ENCODE results near the gene ACP2.
"Not testable (repeated sequence)": the region's sequence is repeated elsewhere in the genome, so short reads cannot be mapped to it uniquely, and the experiment has no call there.

The ACP2 gene

DNA sequence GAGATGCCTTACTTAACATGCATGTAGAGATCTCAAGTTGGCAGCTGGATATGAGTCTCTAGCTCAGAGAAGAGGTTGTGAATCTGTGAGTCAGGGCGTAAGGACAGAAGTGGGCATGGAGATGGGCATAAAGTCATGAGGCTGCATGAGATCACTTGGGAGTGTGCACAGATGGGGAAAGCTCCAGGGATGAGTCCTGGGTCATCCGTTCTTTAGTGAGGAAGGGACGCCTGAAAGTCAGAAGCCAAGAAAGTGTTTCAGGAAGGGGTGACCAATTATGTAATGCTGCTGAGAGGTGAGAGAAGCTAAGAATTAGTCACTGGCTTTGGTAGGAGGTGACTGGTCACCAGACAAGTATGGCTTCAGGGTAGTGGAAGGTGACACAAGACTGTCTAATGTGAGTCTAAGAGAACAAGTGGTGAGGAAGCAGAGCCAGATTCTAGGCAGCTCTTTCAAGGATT, 6.7 kb downstream of the ACP2 start:
- no peak for DNase-seq

DNA sequence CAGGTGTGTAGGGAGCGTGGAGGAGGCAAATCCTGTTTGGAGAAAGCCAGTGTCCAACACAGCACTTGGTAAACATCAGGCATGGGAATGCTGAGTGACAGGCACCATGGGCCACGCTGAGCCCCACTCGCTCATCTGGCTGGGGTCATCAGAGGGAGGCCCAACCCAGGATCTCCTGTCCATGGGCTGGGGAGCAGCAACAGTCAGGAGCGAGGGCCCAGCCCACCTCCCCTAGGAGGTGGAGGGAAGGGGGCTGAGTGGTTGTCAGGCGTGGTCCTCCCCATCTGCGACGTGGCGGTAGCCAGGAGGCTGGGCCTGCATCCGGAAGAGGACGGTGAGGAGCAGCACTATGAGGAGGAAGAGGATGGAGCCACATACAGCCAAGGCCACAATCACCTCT, 8.8 kb downstream of the ACP2 start:
- no peak for DNase-seq

DNA sequence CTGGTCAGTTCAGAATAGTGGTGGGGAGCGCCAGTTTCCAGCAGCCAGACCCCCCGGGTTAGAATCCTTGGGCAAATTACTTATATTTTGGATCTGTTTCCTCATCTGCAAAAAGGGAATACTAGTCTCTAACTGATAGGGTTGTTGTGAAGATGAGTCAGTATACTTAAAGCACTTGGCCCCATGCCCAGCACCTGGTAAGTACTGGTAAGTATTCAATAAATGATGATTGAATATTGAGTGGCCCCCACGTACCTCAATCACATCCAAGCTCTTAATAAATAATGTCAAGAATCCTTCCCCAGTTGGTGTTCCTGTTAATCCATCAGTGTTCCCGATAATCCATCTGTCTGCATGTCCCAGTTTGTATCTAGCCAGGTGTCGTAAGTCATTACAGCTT, 12.1 kb downstream of the ACP2 start:
- no peak for DNase-seq

DNA sequence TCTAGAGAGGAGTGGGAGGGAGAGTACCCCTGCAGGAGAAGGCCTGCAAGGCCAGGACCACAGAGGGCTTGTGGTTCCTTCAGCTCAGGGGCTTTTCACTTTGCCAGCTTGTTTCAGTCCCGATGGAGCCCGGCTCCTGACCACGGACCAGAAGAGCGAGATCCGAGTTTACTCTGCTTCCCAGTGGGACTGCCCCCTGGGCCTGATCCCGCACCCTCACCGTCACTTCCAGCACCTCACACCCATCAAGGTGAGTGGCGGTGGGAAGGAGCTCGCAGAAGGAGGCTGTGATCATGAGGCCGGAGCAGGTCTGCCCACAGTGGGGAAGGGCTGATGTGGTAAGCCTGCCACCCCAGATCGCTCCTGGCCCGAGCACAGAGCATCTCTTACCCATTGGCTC, 13.5 kb downstream of the ACP2 start:
- no peak for DNase-seq

DNA sequence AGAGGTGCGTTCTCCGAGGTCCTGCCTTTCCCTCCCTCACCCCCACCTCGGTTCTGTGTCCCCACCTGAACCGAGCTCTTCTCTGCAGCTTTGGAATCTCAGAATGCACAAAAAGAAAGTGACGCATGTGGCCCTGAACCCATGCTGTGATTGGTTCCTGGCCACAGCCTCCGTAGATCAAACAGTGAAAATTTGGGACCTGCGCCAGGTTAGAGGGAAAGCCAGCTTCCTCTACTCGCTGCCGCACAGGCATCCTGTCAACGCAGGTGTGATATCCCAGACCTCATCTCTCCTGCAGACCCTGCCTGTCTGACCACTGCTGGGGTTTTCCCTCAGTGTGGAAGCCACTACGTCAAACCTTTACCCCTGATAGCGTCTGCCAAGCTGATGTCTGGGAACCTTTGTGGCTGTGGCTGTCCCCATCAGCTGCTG, 13.9 kb downstream of the ACP2 start:
- DNase-seq, result no peak

DNA sequence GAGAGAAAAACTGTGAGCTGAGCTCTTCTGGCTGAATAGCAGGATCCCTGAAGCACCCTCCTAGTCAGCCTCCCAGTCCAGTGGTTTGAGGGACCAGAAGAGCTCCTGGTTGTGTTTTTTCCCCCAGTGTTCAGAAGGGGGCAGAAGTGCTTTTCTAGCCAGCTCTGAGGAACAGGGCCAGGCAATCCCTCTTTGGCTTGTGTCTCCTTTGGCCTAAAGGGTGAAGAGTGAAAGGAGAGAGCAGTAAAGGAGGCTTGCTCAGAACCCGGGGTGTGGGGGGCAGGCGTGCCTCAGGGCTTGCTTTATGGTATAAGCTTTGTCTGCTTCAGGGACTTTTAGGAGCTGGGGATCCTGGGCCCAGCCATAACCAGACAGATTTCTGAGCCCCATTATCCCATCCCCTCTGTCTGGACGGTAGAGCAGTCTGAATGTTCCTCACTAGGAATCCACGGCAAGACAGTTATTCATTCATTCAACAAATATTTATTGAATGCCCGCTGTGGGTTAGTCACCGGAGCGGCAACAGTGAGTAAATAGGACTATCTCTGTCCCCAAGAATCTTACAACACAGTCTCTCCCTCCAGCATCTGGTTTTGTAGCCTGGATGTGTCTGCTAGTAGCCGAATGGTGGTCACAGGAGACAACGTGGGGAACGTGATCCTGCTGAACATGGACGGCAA, 14.5 kb downstream of the ACP2 start:
- no peak for DNase-seq

DNA sequence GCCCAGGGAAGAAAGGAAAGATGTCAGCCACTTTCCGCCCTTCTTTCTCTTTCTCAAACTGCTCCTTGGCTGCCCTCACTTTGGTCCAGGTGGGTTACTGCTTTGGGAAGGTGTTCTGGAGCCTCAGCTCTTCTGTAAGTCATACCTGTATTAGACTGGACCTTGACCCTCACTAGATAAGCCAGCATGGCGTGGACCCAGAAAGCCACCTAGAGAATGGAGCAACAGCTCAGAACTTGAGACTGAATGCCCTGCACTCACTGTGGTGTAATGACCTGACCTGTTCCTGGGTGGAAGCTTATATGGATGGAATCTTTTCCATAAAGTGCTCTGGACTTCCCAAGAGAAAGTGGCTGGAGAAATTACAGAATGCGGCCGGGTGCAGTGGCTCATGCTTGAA, 15.6 kb downstream of the ACP2 start:
- DNase-seq, result no peak

DNA sequence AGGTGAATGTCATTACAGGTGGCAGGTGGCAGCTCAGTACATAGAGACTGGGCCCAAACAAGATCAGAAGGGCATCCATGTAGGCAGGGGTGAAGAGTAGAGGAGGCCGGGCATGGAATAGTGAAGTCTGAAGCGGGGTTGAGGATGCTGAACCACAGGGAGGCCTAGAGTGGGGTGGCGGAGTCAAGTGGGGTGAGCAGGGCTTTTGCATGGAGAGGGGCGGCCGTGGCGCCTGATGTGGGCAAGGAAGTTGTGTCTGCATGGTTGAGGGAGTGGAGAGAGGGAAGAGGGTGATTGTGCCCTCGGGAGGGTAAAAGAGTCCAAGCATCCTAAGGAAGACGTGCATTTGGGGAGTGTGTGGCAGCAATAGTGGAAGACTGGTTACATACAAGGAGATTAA, 19.5 kb downstream of the ACP2 start:
- no peak for DNase-seq

DNA sequence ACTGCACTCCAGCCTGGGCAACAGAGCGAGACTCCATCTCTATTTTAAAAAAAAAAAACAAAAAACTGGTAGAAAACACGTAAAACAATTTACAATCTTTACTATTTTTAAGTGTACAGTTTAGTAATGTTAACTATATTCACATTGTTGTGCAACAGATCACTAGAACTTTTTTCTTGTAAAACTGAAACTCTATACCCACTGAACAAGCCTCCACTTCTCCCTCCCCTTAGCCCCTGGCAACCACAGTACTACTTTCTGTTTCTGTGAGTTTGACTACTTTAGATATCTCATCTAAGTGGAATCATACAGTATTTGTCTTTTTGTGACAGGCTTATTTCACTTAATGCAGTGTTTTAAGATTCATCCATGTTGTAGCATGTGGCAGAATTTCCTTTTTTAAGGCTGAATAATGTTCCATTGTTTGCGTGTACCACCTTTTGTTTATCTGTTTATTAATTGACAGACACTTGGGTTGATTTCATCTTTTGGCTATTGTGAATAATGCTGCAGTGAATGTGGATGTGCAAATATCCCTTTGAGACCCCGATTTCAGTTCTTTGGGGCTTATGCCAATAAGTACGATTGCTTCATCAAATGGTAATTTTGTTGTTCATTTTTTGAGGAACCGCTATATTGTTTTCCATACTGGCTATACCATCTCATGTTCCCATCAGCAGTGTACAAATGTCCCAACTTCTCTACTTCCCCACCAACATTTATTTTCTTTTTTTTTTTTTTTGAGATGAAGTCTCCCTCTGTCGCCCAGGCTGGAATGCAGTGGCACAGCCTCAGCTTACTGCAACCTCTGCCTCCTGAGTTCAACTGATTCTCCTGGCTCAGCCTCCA, 22.8 kb downstream of the ACP2 start:
- DNase-seq, result no peak

DNA sequence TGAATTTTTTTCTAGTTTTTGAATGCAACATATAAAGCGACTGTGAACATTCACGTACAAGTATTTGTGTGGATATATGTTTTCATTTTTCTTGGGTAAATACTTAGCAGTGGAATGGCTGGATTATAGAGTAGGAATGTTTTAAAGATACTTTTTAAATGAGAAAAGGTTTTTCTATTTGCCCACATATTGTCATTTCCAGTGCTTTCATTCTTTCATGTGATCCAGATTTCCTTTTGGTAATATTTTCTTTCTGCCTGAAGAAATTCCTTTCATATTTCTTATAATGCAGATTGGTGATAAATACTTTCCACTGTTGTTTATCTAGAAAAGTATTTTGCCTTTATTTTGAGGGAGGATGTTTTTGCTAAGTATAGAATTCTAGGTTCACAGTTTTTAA, 25.9 kb downstream of the ACP2 start:
- DNase-seq, result no peak

DNA sequence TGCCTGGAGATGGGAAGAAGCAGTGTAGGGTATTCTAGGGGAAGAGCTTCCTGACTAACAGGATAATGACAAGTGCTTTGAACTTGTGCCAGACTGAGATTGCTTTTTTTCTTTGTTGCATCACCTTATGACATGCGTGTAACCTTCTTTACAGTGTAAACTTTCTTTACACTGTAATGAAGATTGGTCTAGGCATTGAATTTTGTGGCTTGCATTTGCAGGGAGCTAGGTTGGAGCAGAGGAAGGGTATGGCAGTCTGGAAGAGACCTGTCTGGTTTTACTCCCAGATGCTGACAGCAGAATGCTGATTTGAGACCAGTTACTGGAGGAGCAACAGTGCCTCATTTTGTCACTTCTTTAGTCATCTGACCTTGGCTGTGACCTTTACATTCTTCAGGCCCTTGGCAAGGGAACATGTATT, 28.2 kb downstream of the ACP2 start:
- DNase-seq, result no peak

DNA sequence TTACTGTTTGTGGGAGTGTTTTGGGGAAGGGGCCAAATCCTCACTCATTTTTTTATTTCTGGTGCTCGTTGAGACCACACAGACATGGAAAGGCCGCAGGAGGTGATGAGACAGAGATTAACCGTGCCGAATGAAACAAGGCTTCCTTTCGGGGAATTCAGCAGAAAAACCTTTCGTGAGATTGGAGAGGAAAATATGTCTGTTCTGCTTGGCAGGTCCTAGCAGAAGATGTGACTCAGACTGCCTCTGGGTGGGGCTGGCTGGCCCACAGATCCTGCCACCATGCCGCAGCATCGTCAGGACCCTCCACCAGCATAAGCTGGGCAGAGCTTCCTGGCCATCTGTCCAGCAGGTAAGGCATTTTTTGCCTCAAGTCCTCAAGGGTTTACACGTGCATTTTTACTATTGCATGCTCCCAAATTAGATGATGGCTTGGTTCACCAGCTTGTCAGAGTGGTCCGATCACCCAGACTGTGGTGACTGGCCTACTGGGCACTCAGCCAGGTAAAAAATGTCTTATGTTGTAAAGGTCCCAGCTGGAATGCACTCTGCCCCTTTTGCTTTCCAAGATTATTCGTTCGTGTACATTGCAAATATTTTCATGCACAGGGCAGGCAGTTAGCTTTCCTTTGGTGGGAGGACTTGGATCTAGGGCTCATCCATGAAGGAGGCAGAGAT, 32.4 kb downstream of the ACP2 start:
- DNase-seq, result no peak

DNA sequence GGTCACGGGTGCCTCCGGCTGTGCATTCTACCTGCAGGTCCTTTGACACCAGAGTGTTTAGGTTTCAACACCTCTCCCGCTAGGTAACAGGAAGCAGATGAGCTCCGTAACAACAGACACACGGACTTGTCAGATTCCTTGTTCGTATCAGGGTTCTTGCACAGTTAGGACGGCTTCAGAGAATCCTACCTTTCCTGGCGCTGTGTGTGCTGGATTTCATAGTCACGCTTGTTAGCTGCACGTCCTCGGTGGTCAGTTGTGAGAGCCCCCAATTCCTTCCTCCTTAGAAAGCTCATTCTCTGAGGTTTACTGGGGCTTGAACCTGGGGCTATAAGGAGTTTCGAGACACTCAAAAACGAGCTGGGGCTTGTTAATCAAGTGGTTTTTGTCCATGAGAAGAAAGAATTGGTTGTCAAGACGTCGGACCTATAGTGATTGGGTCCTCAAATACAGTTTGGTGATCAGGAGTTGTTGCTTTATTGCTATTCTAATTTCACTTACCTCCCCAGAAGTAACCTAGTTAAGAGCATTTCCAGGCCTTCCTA, 33.2 kb downstream of the ACP2 start:
- no peak for DNase-seq

DNA sequence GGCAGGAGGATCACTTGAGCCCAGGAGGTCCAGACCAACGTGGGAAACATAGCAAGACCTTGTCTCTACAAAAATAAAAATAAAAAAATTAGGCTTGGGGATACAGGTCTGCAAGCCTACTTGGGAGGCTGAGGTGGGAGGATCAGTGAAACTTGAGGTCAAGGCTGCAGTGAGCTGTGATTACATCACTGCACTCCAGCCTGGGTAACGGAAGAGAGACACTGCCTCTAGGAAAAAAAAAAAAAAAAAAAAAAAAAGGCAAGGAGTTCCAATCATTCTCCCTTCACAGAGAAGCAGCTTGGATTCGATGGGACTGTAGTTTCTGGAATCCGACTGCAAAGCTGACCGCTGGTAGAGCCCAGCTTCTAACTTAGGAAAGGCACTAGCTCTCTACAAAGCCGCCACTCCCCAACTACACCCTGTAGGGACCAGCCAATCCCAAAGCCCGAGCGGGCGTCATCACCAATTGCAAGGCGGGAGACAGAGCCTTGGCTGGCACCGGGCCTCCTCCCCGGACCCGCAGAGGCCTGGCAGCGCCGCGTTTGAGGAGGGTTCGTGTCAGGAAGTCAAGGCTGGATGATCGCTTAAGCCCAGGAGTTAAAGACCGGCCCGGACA, 34.6 kb downstream of the ACP2 start:
- peak; percentile 60 for DNase-seq

DNA sequence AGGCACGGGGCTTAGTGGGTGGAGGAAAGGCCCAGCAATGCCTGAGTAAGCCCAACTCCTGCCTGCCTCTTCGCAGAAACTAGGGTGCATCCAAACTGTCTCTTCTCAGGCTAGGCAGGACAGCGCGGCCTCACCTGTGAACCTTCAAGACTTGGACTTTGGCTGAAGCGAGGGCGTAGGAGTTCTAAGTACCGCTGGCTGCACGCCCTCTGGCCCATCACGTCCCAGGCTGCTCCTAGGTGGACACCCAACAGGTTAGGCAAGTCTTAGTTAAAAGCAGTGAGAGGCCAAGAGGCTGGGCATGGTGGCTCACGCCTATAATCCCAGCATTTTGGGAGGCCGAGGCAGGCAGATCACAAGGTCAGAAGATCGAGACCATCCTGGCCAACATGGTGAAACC, 35.7 kb downstream of the ACP2 start:
- no peak for DNase-seq

DNA sequence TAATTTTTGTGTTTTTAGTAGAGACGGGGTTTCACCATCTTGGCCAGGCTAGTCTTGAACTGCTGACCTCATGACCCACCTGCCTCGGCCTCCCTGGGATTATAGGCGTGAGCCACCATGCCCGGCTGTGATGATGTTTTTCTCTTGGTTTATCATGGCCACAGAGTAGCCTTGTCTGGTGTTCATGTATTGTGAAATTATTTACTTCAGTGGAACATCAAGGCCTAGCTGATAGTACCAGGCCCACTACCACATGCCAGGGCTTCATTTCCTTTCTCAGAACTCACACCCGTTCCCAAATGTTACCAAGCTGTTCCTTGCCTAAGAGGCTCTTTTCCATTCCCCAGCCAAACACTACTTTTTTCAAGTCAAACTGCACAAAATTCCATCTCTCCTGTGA, 40.0 kb downstream of the ACP2 start:
- no peak for DNase-seq

DNA sequence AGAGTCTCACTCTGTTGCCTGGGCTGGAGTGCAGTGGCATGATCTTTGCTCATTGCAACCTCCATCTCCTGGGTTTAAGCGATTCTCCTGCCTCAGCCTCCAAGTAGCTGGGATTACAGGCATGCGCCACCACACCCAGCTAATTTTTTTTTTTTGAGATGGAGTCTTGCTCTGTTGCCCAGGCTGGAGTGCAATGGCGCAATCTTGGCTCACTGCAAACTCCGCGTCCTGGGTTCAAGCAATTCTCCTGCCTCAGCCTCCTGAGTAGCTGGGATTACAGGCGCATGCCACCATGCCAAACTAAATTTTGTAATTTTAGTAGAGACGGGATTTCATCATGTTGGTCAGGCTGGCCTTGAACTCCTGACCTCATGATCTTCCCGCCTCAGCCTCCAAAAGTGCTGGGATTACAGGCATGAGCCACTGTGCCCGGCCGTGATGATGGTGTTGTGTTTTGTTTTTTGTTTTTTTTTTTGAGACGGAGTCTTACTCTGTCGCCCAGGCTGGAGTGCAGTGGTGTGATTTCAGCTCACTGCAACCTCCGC, 40.5 kb downstream of the ACP2 start:
- not testable (repeated sequence) for DNase-seq

DNA sequence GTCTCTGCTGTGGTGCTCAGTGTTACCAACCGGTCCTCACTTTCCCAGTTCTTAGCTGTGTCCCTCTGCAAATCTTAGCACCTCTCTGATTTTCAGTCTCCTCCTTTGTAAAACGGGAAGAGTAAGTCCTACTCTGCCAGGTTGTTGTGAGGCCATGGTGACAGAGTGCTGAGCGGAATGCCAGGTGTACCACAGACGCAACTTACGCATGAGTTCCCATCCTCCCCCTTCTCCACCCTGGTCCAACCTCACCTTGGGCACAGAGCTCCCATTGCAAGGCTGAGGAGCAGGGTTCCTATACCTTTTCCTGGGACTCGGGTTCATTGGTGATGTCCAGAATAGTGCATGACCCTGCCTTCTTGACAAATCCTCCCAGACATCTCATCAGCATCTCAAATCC, 41.2 kb downstream of the ACP2 start:
- no peak for DNase-seq

DNA sequence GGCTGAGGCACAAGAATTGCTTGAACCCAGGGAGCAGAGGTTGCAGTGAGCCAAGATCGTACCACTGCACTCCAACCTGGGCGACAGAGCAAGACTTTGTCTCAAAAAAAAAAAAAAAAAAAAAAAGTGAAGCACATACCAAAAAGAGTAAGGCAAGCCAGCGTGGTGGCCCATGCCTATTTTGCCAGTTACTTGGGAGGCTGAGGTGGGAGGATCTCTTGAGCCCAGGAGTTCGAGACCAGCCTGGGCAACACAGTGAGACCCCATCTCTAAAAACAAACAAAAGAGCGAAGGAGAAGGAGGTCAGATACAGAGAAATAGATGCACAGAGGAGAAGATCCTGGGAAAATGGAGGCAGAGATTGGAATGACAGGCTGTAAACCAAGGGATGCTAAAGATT, 42.0 kb downstream of the ACP2 start:
- DNase-seq, result not testable (repeated sequence)

DNA sequence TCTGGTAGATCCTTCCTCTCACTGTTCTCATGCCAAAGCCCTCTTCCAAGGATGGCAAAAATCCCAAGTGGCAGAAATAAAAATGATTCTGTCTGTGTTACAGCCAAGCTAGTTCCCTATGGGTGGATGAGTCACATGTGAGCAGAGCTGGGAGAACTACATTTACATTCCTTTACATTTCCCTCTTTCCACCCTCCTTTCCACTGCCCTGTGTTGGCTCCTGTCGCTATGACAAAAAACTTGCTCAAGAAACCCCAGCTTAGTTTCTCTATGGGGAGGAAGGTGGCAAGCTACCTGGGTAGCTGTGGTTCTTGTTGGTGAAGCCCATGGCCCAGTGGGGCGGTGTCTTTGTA, 44.0 kb downstream of the ACP2 start:
- no peak for DNase-seq

DNA sequence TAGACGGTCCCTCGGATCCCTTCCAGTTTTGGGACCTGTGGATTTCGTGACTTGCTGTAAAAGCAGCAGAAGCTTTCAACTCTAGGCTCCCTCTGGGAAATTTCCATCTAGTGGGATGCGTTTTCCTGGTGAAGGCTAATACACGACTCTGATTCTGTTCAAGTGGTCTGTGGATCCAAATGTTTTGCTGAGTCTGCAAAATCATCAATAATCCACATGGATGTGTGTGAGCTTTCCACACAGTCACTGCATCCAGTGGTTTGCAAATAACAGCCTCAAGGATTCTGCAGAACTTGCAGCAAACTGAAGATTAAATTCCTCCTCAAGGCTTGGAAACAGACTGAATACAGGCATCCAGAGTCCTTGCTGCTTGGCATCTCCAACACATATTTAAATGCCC, 46.0 kb downstream of the ACP2 start:
- no peak for DNase-seq

DNA sequence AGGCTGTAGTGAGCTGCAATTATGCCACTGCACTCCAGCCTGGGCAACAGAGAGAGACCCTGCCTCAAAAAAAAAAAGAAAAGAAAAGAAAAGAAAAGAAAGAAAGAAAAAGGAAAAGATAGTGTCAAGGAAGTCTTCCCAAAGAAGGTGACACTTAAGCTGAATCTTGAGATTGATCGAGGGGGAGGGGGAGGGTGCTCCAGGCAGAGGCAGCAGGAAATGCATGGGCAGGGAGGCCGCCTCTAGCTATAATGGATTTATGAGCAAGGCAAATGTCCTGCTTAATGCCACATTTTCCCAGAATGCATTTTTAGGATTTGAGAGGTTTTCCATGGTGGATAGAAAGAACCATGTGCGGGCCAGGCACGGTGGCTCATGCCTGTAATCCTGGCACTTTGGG, 47.6 kb downstream of the ACP2 start:
- no peak for DNase-seq

DNA sequence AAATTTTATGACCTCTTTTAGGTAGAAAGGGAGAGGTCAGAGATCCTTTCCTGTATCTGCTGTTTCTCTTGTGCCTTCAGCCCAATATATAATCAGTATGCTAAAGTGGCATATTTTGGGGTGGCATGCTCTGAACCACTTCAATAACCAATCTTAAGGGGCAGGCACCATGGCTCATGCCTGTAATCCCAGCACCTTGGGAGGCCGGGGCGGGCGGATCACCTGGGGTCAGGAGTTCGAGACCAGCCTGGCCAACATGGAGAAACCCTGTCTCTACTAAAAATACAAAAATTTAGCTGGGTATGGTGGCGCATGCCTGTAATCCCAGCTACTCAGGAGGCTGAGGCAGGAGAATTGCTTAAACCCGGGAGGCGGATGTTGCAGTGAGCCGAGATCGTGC, 50.5 kb downstream of the ACP2 start:
- DNase-seq, result not testable (repeated sequence)
